SK-N-MC (cell line): Measurements from ENCODE around the gene CNFN.
A peak's percentile ranks its signal among the peaks of the same experiment; 100 is the strongest.

Experiments
- DNase-seq: peaks from one replicate; pipeline ENCODE4 v3.0.0-alpha.2; 2011; ENCODE audit warnings: low read depth, low spot score
- H3K27ac ChIP-seq: fragments of 200-600 bp; sonication (generic); 2 replicates; pipeline ENCODE4 v1.5.1; 2016; ENCODE audit warnings: mixed run types
- H3K36me3 ChIP-seq: fragments of 200-600 bp; sonication (generic); 2 replicates; pipeline ENCODE4 v1.6.1; 2017; ENCODE audit warnings: antibody characterized with exemption, low read length, mixed read lengths; ENCODE audit not compliant: insufficient read depth
- H3K4me3 ChIP-seq: fragments of 200-600 bp; sonication (generic); 2 replicates; pipeline ENCODE4 v1.5.1; 2016
- H3K9ac ChIP-seq: fragments of 200-600 bp; sonication (generic); 2 replicates; pipeline ENCODE4 v1.8.0; 2017; ENCODE audit warnings: mixed run types, mixed read lengths; ENCODE audit not compliant: insufficient read length
- H3K9me3 ChIP-seq: fragments of 200-600 bp; sonication (generic); 2 replicates; pipeline ENCODE4 v1.6.1; 2017; ENCODE audit warnings: low read depth, mild to moderate bottlenecking, antibody characterized with exemption, low read length, moderate library complexity, mixed read lengths
- EZH2 ChIP-seq: fragments of 200-600 bp; sonication (generic); IDR thresholded peaks from one replicate; pipeline ENCODE4 v1.6.1; 2017; ENCODE audit warnings: antibody characterized with exemption
- FOXP2 ChIP-seq: optimal IDR thresholded peaks from 2 replicates; pipeline ENCODE3; 2011; ENCODE audit warnings: mild to moderate bottlenecking, moderate library complexity; ENCODE audit not compliant: insufficient read depth; ENCODE audit errors: extremely low read length, control extremely low read depth
- POLR2AphosphoS5 ChIP-seq: IDR thresholded peaks from 2 replicates; pipeline ENCODE4 v1.6.1; 2012; ENCODE audit warnings: mild to moderate bottlenecking, low read depth, low read length, borderline replicate concordance

Gene CNFN

GRCh38 chr19:42370626-42371175, 19.4 kb downstream of the CNFN start:
- no peak overlapping the region for H3K4me3 ChIP-seq
- no peak overlapping the region for H3K9ac ChIP-seq
- no peak overlapping the region for H3K27ac ChIP-seq
- no peaks in the 10 kb centered on the region for H3K36me3 ChIP-seq
- H3K9me3 ChIP-seq = no peaks in the 10 kb centered on the region
- DNase-seq = no peak
- TF ChIP-seq FOXP2 (no peak), EZH2 (no peak), POLR2AphosphoS5 (no peak)

GRCh38 chr19:42370068-42370520, 20.0 kb downstream of the CNFN start:
- Histone ChIP-seq H3K9me3 (no peaks in the 10 kb centered on the region), H3K4me3 (no peak overlapping the region), H3K27ac (no peak overlapping the region), H3K9ac (no peak overlapping the region), H3K36me3 (no peaks in the 10 kb centered on the region)
- DNase-seq = no peak
- TF ChIP-seq POLR2AphosphoS5 (no peak), FOXP2 (no peak), EZH2 (no peak)

DNA sequence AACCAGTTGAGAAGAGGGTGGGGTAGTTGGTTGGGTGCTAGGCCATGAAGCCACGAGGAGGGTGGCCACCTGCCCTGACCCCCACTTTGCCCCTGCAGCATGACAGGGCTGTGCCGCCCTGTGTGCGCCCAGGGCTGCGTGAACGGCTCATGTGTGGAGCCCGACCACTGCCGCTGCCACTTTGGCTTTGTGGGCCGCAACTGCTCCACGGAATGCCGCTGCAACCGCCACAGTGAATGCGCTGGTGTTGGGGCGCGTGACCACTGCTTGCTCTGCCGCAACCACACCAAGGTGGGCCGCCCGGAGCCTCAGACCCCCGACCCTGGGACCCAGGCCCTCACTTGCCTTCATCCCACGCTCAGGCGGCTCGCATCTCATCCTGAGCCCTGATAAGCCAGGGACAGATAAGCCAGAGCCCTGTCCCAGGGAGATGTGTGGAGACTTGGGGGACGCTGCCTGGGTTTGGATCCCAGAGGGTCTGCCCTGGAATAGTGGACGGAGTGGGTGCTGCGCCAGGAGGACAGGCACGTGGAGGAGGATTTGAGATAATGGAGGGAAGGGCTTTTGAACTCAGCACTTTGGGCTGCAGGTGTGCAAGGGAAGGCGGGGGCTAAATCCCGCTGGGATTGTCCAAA, 20.5 kb downstream of the CNFN start:
- TF ChIP-seq POLR2AphosphoS5 (no peak), FOXP2 (no peak), EZH2 (no peak)
- no peak for DNase-seq

DNA sequence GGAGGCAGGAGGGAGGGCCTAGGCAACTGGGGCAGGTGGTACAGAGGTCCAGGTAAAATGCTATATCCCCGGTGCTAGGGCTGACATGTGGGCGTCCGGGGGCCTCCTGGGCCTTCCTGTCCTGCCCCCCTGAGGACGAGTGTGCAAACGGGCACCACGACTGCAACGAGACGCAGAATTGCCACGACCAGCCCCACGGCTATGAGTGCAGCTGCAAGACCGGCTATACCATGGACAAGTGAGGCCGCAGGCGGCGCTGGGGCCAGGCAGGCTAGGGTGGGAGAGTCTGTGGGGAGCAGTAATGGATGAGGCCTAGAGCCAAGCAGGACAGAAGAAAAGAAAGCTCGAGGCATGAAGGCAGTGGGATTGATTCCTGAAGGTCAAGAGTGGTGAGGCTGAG, 21.3 kb downstream of the CNFN start:
- no peak for DNase-seq
- Histone ChIP-seq H3K27ac (no peak overlapping the region), H3K9ac (no peak overlapping the region), H3K36me3 (peaks cover 7% of the 10 kb centered on the region; the same call in 1 of the 2 replicates), H3K9me3 (no peaks in the 10 kb centered on the region), H3K4me3 (no peak overlapping the region)
- TF ChIP-seq FOXP2 (no peak), POLR2AphosphoS5 (no peak), EZH2 (no peak)

More for the DNA sequence above, 20.5 kb downstream of the CNFN start:
- Histone ChIP-seq H3K9me3 (no peaks in the 10 kb centered on the region), H3K36me3 (no peaks in the 10 kb centered on the region), H3K4me3 (no peak overlapping the region), H3K9ac (no peak overlapping the region), H3K27ac (no peak overlapping the region)

GRCh38 chr19:42368360-42368759, 21.7 kb downstream of the CNFN start:
- H3K27ac ChIP-seq = no peak overlapping the region
- H3K9me3 ChIP-seq = no peaks in the 10 kb centered on the region
- no peak overlapping the region for H3K4me3 ChIP-seq
- no peak overlapping the region for H3K9ac ChIP-seq
- H3K36me3 ChIP-seq = peaks cover 10% of the 10 kb centered on the region; the same call in 1 of the 2 replicates
- TF ChIP-seq POLR2AphosphoS5 = no peak
- no peak for TF ChIP-seq EZH2
- no peak for TF ChIP-seq FOXP2
- DNase-seq = no peak

DNA sequence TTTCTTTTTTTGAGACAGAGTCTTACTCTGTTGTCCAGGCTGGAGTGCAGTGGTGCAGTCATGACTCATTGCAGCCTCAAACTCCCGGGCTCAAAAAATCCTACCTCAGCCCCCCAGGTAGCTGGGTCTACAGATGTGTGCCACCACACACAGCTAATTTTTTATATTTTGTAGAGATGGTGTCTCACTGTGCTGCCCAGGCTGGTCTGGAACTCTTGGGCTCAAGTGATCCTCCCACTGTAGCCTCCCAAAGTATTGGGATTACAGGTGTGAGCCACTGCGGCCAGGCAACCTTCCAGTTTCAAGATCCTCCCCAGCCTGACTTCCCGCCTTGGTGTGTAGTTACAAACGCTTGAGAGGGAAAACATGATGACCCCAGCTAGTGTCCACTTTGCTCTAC, 22.2 kb downstream of the CNFN start:
- no peak overlapping the region for H3K9ac ChIP-seq
- no peak for TF ChIP-seq POLR2AphosphoS5
- TF ChIP-seq EZH2 = no peak
- TF ChIP-seq FOXP2 = no peak
- H3K4me3 ChIP-seq = no peak overlapping the region
- H3K9me3 ChIP-seq = no peaks in the 10 kb centered on the region
- peaks cover 10% of the 10 kb centered on the region; the same call in 1 of the 2 replicates for H3K36me3 ChIP-seq
- DNase-seq = no peak
- no peak overlapping the region for H3K27ac ChIP-seq

GRCh38 chr19:42366673-42367072, 23.4 kb downstream of the CNFN start:
- Histone ChIP-seq H3K9ac (no peak overlapping the region), H3K27ac (0 out of 2 replicates have a peak overlapping the region, but pooled peaks have one; percentile 3), H3K36me3 (peaks cover 10% of the 10 kb centered on the region; the same call in 1 of the 2 replicates), H3K9me3 (no peaks in the 10 kb centered on the region), H3K4me3 (no peak overlapping the region)
- TF ChIP-seq FOXP2 (no peak), EZH2 (no peak), POLR2AphosphoS5 (no peak)
- DNase-seq = no peak

DNA sequence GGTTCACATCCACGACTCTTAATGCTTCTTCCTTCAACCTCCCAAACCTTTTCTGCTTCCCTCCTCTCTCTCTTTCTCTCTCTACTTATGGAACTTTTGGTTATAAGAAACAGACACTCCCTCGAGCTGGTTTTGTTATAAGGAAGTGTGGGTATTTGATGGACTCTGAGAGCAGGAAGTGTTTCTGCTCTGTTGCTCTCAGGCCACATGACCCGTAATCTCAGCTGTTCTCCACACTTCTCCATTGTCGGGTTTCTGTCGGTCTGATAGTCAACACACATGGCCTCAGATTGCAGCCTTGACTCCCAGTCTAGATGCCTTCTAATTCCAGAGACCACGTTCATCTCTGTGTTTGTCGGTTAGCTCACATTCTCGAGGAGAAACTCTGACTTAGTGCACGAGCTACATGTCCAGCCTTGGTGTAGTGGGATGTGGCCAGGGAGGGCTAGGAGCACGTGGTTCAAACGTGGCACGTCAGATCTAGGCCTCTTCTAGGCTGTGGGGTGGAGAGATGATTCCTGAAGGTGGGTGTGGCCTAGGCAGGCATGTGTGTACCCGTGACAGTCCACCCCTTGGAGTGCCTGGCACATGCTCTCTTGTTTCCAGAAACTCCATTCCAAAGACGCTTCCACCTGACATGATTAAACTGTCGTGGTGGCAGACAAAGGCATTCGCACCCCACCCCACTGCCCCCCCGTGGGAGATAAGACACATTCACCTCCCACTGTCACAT, 26.3 kb downstream of the CNFN start:
- no peak for DNase-seq
- TF ChIP-seq EZH2 (no peak), POLR2AphosphoS5 (no peak), FOXP2 (no peak)
- Histone ChIP-seq H3K9me3 (no peaks in the 10 kb centered on the region), H3K27ac (no peak overlapping the region), H3K9ac (no peak overlapping the region), H3K36me3 (peaks cover 10% of the 10 kb centered on the region; the same call in 1 of the 2 replicates), H3K4me3 (no peak overlapping the region)

GRCh38 chr19:42362891-42363440, 27.1 kb downstream of the CNFN start:
- TF ChIP-seq FOXP2 (no peak), POLR2AphosphoS5 (no peak), EZH2 (no peak)
- peaks cover 10% of the 10 kb centered on the region; the same call in 1 of the 2 replicates for H3K36me3 ChIP-seq
- no peak overlapping the region for H3K27ac ChIP-seq
- no peak for DNase-seq
- H3K9ac ChIP-seq = no peak overlapping the region
- no peak overlapping the region for H3K4me3 ChIP-seq
- H3K9me3 ChIP-seq = no peaks in the 10 kb centered on the region
